HG03095 (cell line): ENCODE measurements around the gene THYN1.
"Not testable (repeated sequence)": the region's sequence is repeated elsewhere in the genome, so short reads cannot be mapped to it uniquely, and the experiment has no call there.

Experiments used
- ATAC-seq: cut with Tn5 transposase; IDR thresholded peaks from one replicate; pipeline ENCODE4 v1.9.1; 2021; ENCODE audit warnings: moderate library complexity; ENCODE audit not compliant: unreplicated experiment

THYN1 gene

DNA sequence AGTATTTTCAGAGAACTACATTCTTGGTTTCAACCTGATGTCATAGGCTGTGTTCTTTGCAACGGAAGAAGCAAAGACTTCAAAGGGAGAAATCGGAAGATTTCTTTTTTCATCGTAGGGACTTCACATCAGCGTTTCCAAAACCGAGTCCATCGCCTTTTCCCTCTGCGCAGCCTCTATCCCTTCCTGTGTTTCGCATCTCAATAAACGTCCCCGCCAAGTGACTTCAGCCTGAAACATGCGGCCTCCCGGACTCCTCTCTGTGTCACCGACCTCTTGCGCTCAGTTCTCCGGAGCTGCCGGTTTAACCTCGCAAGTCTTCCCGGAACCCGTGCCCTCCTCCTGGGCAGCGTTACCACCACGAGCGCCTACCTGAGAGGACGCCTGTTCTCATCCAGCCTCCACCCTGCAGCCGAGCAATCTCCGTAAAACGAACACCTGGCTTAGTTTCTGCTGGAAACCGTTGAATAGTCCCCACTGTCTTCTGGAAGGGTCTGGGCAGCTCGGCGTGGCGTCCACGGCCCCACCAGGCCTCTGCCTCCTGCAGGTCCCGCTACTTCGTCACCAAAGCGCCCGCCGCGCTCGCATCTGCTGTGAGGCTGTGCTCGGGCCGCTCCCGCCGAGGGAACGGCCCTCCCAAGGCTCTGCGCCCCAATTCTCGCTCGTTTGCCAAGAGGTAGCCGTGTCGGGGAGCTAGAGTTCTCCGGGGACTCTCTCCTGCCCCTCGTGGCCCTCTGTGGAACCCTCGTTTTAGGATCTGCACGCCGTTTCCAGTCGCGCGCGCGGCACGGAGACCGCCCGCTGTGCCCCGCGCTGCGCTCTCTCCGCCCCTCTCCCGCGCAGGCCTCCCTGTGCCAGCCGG lies 22.6 kb upstream of the THYN1 start, which contains the start of gene GLB1L3:
GLB1L3 (plus strand) TSS at position 846 of the 862 bp plus-strand sequence. CDS start 362 bp downstream, outside the sequence.
- peak; percentile 78 for ATAC-seq

DNA sequence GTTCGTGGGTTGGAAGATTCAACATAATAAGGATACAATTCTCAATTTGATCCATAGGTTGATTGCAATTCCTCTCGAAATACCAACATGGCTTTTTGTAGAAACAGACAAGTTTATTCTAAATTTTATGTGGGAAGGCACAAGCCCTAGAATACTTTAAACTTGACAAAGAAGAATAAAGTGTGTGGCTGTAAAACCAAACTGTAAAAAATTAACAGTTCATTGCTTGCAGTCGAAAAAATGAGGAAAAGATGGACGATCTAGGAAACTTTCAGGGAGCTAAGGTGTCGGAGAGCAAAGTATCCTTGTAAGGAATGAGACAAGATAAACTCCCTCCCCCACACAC lies 22.0 kb upstream of the THYN1 start:
- ATAC-seq, result no peak

DNA sequence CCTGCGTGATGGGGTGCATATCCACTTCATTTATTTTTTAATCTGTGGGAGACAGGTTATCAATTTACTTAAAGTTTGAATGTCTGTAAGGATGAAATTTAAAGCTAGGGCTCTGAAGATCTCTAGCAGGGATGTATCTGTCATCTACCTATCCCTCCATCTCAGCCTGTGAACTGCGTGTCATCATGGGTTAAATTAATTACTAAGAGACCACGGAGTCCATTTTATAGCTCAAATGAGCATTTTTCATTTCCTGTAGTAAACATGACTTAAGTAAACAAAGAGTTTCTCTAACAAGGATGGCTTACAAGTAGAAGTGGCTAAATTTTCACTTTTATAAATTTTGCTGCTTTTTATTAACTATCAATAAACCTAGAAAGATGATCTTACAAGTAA lies 20.2 kb upstream of the THYN1 start:
- ATAC-seq, result no peak

DNA sequence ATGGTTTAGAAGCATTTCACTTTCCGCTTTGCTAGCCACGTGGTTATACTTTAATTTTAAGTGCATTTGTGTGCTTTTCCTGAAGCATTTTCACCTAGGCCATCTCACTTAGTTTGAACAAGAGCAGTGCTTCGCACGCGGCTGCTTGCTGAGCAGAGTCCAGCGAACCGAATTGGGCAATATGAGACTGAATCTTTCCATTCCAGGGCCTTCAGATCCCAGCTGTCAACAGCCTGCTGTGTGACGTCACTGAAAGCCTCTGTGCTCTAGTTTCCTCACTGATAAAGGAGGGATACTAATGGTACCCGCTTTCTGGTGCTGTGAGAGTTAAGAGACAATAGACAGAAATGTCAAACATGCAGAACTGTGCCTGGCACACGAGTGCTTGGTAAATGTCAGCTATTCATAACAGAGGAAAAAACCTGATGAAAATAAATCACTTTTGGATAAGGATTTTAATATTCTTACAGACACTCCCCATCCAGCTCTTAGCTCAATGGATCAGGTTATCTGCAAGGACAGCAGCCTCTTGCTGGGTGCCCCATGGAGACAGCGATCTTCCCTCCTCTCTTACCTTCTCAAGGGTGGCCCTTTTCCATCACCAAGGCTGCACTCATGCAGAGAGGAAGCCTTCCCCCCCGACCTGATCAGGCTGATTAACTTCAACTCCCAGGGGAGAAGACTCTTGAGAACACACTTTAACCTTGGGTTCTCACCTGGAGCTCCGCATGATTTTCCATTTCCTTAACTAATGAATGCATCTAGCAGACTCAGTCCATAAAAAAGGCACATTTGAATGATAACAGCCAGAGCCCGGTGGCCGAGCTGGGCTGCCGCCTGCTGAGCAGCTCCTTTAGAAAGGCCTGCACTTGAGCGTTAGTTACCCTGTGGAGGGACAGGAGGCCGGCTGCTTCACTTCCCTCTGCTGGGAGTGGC lies 19.5 kb upstream of the THYN1 start:
- no peak for ATAC-seq

DNA sequence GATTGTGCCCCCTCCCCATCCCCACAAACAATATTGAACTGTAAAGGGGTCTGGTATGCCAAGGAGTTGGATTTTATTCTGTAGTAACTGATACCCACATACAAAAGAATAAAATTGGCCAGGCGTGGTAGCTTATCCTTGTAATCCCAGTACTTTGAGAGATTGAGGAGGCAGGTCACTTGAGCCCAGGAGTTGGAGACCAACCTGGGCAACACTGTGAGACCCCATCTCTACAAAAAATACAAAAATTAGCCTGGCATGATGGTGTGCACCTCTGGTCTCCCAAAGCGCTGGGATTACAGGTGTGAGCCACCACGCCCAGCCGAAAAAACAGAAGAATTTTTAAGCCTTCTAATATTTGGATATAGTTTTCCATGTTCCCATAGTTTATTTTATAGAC lies 18.8 kb upstream of the THYN1 start:
- ATAC-seq, result no peak

DNA sequence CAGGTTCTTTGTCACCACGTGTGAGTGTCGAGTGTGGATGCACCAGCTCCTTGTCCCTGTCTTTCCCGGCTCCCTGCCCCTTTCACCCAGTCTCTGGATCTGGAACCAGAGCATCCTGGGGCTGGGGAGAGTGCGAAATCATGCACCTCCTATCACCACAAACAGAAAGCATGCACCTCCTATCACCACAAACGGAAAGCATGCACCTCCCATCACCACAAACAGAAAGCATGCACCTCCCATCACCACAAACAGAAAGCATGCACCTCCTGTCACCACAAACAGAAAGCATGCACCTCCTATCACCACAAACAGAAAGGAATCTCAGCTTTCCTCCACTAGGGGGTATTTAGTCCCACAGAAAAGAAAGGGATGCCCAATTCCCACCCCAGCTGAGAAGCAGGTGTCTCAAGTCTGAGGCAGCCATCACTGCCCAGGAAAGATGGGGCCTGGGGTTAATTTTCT lies 17.1 kb upstream of the THYN1 start:
- no peak for ATAC-seq

GRCh38 chr11:134267966-134268365 lies 14.8 kb upstream of the THYN1 start:
- ATAC-seq, result no peak

- no peak for ATAC-seq
Measured at GRCh38 chr11:134267461-134267860, 14.3 kb upstream of the THYN1 start.

- no peak for ATAC-seq
Measured at GRCh38 chr11:134266841-134267251, 13.7 kb upstream of the THYN1 start.

- ATAC-seq, result no peak
Measured at GRCh38 chr11:134266440-134266839, 13.3 kb upstream of the THYN1 start.

DNA sequence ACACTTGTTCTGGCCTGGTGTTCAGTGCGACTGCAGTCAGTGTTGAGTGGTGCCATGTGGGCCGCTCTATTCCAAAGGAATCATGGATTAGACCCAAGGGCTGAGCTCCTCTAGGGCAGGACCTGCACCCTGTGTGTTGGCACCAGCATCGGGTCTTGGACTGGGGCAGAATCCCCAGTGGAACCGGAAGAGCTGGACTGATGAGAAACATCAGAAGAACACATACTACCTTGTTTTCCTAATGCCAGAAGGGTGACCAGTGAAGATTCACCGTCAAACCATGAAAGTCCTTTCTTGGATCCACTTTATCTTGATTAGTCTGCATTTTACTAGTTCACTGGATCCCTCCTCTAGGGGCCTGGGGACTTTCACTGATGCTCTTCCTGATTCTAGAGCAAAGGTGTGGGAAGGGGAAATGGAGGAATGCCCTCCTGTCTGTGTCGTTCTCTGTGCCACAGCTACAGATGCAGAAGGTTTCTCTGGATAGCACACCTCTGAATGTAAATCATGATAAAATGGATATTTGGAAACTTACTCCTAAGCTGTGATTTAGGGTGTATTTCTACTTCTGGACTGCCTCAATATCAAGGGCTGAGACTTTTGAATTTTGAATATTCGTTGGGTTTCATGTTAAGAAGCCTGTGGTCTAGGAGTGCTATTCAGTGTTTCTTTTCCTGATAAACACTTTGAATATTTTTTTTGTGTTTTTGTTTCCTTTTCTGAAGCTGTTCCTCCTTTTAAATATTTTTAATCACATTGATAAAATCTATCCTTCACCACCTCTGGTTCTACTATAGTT lies 12.0 kb upstream of the THYN1 start:
- ATAC-seq, result no peak

DNA sequence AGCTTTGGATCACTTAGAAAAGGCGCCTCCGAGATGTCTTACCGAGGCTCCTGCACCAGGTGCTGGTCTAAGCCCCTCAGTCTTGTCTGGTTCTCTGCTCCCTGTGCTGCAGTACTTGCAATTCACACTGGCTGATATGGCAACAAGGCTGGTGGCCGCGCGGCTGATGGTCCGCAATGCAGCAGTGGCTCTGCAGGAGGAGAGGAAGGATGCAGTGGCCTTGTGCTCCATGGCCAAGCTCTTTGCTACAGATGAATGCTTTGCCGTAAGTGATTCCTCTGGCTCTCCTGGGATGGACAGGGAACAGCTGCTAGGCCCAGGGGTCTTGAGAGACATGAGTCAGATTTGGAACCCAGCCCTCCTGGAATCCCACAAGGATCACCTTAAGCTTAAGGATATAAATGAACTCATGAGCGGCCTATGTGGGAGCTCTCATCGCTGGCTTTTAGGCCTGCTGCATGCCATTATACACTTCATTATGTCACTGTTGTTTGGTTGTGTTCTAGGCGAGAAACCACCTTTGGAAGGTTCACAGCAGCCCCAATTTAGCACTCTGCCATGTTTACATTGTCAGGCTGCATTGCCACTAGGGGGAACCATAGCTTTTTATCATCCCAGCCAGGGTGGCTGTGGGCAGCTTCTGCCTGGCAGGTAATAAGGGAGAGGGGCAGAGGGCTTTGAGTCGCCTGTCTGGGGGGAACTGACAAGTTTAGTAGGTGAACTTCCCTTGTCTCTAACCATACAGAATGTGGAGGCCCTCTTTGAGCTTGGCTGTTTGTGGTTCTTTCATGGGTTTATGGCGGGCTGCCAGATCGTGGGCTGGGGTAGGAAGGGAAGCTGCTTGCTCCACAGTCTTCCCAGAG lies 8.7 kb upstream of the THYN1 start:
- no peak for ATAC-seq

GRCh38 chr11:134260983-134261382 lies 7.8 kb upstream of the THYN1 start:
- no peak for ATAC-seq

GRCh38 chr11:134260503-134260902 lies 7.4 kb upstream of the THYN1 start:
- ATAC-seq, result no peak

GRCh38 chr11:134258577-134258976 lies 5.4 kb upstream of the THYN1 start:
- ATAC-seq, result no peak

- no peak for ATAC-seq
Measured at GRCh38 chr11:134257101-134257500, 3.9 kb upstream of the THYN1 start.

GRCh38 chr11:134255184-134255561 lies 2.0 kb upstream of the THYN1 start:
- ATAC-seq, result not testable (repeated sequence)

DNA sequence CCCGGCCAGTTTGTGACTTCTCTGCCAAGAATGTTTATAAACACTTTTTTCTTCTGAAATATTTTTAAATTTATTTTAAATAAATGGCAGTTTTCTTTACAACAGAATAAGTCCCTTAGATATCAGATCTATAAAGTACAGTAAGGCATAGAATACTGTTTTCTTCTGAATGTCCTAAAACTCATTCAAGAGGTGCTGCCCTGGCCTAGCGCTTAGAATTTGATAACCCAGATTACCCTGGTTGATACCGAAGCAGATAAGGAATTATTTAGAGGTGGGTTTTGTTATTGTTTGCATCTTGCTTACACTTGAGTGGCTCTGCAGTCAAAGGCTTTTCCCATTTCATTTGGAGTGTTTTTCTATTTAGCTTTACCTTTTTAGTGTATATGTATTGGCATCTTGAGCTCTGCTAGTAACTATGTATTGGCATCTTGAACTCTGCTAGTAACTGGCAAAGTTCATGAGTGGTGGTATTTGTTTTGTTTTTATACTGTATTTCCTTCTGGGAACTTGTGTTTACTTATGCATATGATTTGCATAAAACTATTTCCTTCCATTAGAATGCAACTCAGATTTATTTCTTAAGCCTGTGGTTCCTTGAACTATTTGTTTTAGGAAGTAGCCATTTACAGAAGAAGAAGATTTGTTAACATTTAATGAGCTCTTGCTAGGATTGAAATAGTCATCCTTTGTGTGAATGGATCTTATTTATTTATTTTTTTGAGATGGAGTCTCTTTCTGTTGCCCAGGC lies 1.5 kb upstream of the THYN1 start:
- ATAC-seq, result no peak
